Measurements from ENCODE around the gene ST6GAL1.

ST6GAL1 gene

GRCh38 chr3:186994000-186994955 is 64.0 kb downstream of the ST6GAL1 start:
- peaks cover 6% of the 10 kb centered on the region for H3K27me3 ChIP-seq (ENCODE audit: insufficient read depth, low read length, poor library complexity)
- DNase-seq = no peak
- TF ChIP-seq, protein P1, sequence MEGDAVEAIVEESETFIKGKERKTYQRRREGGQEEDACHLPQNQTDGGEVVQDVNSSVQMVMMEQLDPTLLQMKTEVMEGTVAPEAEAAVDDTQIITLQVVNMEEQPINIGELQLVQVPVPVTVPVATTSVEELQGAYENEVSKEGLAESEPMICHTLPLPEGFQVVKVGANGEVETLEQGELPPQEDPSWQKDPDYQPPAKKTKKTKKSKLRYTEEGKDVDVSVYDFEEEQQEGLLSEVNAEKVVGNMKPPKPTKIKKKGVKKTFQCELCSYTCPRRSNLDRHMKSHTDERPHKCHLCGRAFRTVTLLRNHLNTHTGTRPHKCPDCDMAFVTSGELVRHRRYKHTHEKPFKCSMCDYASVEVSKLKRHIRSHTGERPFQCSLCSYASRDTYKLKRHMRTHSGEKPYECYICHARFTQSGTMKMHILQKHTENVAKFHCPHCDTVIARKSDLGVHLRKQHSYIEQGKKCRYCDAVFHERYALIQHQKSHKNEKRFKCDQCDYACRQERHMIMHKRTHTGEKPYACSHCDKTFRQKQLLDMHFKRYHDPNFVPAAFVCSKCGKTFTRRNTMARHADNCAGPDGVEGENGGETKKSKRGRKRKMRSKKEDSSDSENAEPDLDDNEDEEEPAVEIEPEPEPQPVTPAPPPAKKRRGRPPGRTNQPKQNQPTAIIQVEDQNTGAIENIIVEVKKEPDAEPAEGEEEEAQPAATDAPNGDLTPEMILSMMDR (IDR thresholded peaks at IDR 0.05; ENCODE audit: borderline replicate concordance, extremely low read depth, low read length, poor library complexity, severe bottlenecking) = no peak
- no peak for TF ChIP-seq EZH2 (IDR thresholded peaks at IDR 0.05; ENCODE audit: borderline replicate concordance, low read depth, low read length, severe bottlenecking)
- H3K27ac ChIP-seq (ENCODE audit: low read length) = no peak overlapping the region
- peaks cover 3% of the 10 kb centered on the region; the same call in 1 of the 2 replicates for H4K20me1 ChIP-seq (ENCODE audit: insufficient read depth, low read length)
- H2AFZ ChIP-seq (ENCODE audit: low read depth, low read length) = no peak overlapping the region
- no peaks in the 10 kb centered on the region for H3K36me3 ChIP-seq (ENCODE audit: insufficient read depth, low read length)
- ATAC-seq (ENCODE audit: insufficient read depth, low read depth) = no peak
- H3K9ac ChIP-seq (ENCODE audit: low read depth, low read length) = no peak overlapping the region
- H3K9me3 ChIP-seq (ENCODE audit: insufficient read depth, low read length, severe bottlenecking) = no peaks in the 10 kb centered on the region
- no peaks in the 10 kb centered on the region for H3K4me1 ChIP-seq (ENCODE audit: insufficient read depth, low read length)
- H3K79me2 ChIP-seq (ENCODE audit: insufficient read depth, low read length) = no peaks in the 10 kb centered on the region
- no peak overlapping the region for H3K4me2 ChIP-seq (ENCODE audit: insufficient read depth, low read length)
- H3K4me3 ChIP-seq (ENCODE audit: low read depth in 1 of 2, low read length in 2 of 2) = no peak overlapping the region

GRCh38 chr3:186996356-186996755 is 66.0 kb downstream of the ST6GAL1 start:
- TF ChIP-seq, protein P1 (IDR thresholded peaks at IDR 0.05; ENCODE audit: borderline replicate concordance, extremely low read depth, low read length, poor library complexity, severe bottlenecking) = no peak
- no peak for TF ChIP-seq EZH2 (IDR thresholded peaks at IDR 0.05; ENCODE audit: borderline replicate concordance, low read depth, low read length, severe bottlenecking)
- Histone ChIP-seq H4K20me1 (ENCODE audit: insufficient read depth, low read length) (peaks cover 3% of the 10 kb centered on the region; the same call in 1 of the 2 replicates), H3K79me2 (ENCODE audit: insufficient read depth, low read length) (no peaks in the 10 kb centered on the region), H3K4me1 (ENCODE audit: insufficient read depth, low read length) (no peaks in the 10 kb centered on the region), H3K36me3 (ENCODE audit: insufficient read depth, low read length) (no peaks in the 10 kb centered on the region), H3K27me3 (ENCODE audit: insufficient read depth, low read length, poor library complexity) (peaks cover 6% of the 10 kb centered on the region), H3K9me3 (ENCODE audit: insufficient read depth, low read length, severe bottlenecking) (no peaks in the 10 kb centered on the region), H3K9ac (ENCODE audit: low read depth, low read length) (no peak overlapping the region), H2AFZ (ENCODE audit: low read depth, low read length) (no peak overlapping the region), H3K4me3 (ENCODE audit: low read depth in 1 of 2, low read length in 2 of 2) (no peak overlapping the region), H3K4me2 (ENCODE audit: insufficient read depth, low read length) (no peak overlapping the region), H3K27ac (ENCODE audit: low read length) (no peak overlapping the region)
- ATAC-seq (ENCODE audit: insufficient read depth, low read depth) = no peak
- DNase-seq = no peak

GRCh38 chr3:186997061-186997460 is 66.7 kb downstream of the ST6GAL1 start:
- TF ChIP-seq, protein P1 (IDR thresholded peaks at IDR 0.05; ENCODE audit: borderline replicate concordance, extremely low read depth, low read length, poor library complexity, severe bottlenecking) = no peak
- no peak for TF ChIP-seq EZH2 (IDR thresholded peaks at IDR 0.05; ENCODE audit: borderline replicate concordance, low read depth, low read length, severe bottlenecking)
- Histone ChIP-seq H3K9me3 (ENCODE audit: insufficient read depth, low read length, severe bottlenecking) (no peaks in the 10 kb centered on the region), H3K27ac (ENCODE audit: low read length) (no peak overlapping the region), H3K36me3 (ENCODE audit: insufficient read depth, low read length) (no peaks in the 10 kb centered on the region), H3K4me1 (ENCODE audit: insufficient read depth, low read length) (no peaks in the 10 kb centered on the region), H3K9ac (ENCODE audit: low read depth, low read length) (no peak overlapping the region), H3K27me3 (ENCODE audit: insufficient read depth, low read length, poor library complexity) (peaks cover 6% of the 10 kb centered on the region), H3K79me2 (ENCODE audit: insufficient read depth, low read length) (no peaks in the 10 kb centered on the region), H3K4me3 (ENCODE audit: low read depth in 1 of 2, low read length in 2 of 2) (no peak overlapping the region), H4K20me1 (ENCODE audit: insufficient read depth, low read length) (peaks cover 3% of the 10 kb centered on the region; the same call in 1 of the 2 replicates), H2AFZ (ENCODE audit: low read depth, low read length) (no peak overlapping the region), H3K4me2 (ENCODE audit: insufficient read depth, low read length) (no peak overlapping the region)
- no peak for DNase-seq
- no peak for ATAC-seq (ENCODE audit: insufficient read depth, low read depth)

All from DND-41 (cell line).